ENCODE measurements around the gene P2RY6.

Gene P2RY6

GRCh38 chr11:73294604-73295003 is 22.5 kb downstream of the P2RY6 start:
- no peak for TF ChIP-seq CTCF (IDR thresholded peaks at IDR 0.05; ENCODE audit: control extremely low read depth, extremely low read depth, low read depth, missing control alignments)
- CTCF ChIA-PET = interaction anchor here (0.6 to 29.7 kb wide), 28 partner anchors 6 to 368 kb away, joined by 3 to 605 read pairs (median 4); partner anchors contain the start of gene ARHGEF17
- no peak for DNase-seq (ENCODE audit: extremely low spot score)
- POLR2A ChIA-PET = no interaction called here

GRCh38 chr11:73295241-73295995 is 23.3 kb downstream of the P2RY6 start:
- peak; percentile 82 for DNase-seq (ENCODE audit: extremely low spot score)
- ChIA-PET CTCF (interaction anchor here (0.6 to 29.7 kb wide), 27 partner anchors 5 to 367 kb away, joined by 3 to 605 read pairs (median 4); partner anchors contain the start of gene ARHGEF17), POLR2A (no interaction called here)
- peak; percentile 99 for TF ChIP-seq CTCF (IDR thresholded peaks at IDR 0.05; ENCODE audit: control extremely low read depth, extremely low read depth, low read depth, missing control alignments)

- CTCF ChIA-PET = interaction anchor here (1.1 to 29.7 kb wide), 8 partner anchors 14 to 366 kb away, joined by 3 to 605 read pairs (median 6); partner anchors contain the start of gene ARHGEF17
- DNase-seq (ENCODE audit: extremely low spot score) = no peak
- TF ChIP-seq CTCF (IDR thresholded peaks at IDR 0.05; ENCODE audit: control extremely low read depth, extremely low read depth, low read depth, missing control alignments) = no peak
- POLR2A ChIA-PET = no interaction called here
Measured at GRCh38 chr11:73295996-73296318, 23.8 kb downstream of the P2RY6 start.

- no peak for TF ChIP-seq CTCF (IDR thresholded peaks at IDR 0.05; ENCODE audit: control extremely low read depth, extremely low read depth, low read depth, missing control alignments)
- ChIA-PET POLR2A (no interaction called here), CTCF (interaction anchor here (1.1 to 29.7 kb wide), 10 partner anchors 6 to 97 kb away, joined by 3 to 605 read pairs (median 14); partner anchors contain the start of gene ARHGEF17)
- no peak for DNase-seq (ENCODE audit: extremely low spot score)
Measured at GRCh38 chr11:73296501-73297230, 24.5 kb downstream of the P2RY6 start.

GRCh38 chr11:73297231-73297590 is 25.1 kb downstream of the P2RY6 start:
- DNase-seq (ENCODE audit: extremely low spot score) = no peak
- ChIA-PET POLR2A (interaction anchor here (0.6 kb wide), 1 partner anchor 333 kb away, joined by 3 read pairs; no protein-coding TSS in a partner anchor), CTCF (interaction anchor here (0.9 to 29.7 kb wide), 14 partner anchors 7 to 363 kb away, joined by 3 to 605 read pairs (median 5); partner anchors contain the start of gene ARHGEF17)
- TF ChIP-seq CTCF (IDR thresholded peaks at IDR 0.05; ENCODE audit: control extremely low read depth, extremely low read depth, low read depth, missing control alignments) = no peak

- DNase-seq (ENCODE audit: extremely low spot score) = no peak
- ChIA-PET POLR2A (interaction anchor here (0.6 kb wide), 1 partner anchor 333 kb away, joined by 3 read pairs; no protein-coding TSS in a partner anchor), CTCF (interaction anchor here (0.9 to 29.7 kb wide), 14 partner anchors 7 to 363 kb away, joined by 3 to 605 read pairs (median 5); partner anchors contain the start of gene ARHGEF17)
- no peak for TF ChIP-seq CTCF (IDR thresholded peaks at IDR 0.05; ENCODE audit: control extremely low read depth, extremely low read depth, low read depth, missing control alignments)
Measured at GRCh38 chr11:73297702-73298101, 25.6 kb downstream of the P2RY6 start.
